Tibial artery (tissue), 4 donors: ENCODE data around the gene LACRT.

Experiments
- DNase-seq, 2 donors: peaks; one replicate each; pipeline ENCODE4 v3.0.0-alpha.2; 2019
- H3K27ac ChIP-seq, 2 donors: fragments of 200-600 bp; sonication (generic) in 1 of 2; 1 replicate in 1 of 2; 2 replicates in 1 of 2; pipeline ENCODE4 v1.5.1; 2018 to 2019; ENCODE audit warnings: mild to moderate bottlenecking in 1 of 2
- H3K27me3 ChIP-seq, 2 donors: fragments of 200-600 bp; sonication (generic) in 1 of 2; one replicate each; pipeline versions ENCODE4 v1.5.1 to v1.6.0; 2016 to 2019
- H3K36me3 ChIP-seq, 3 donors: fragments of 200-600 bp; sonication (generic) in 2 of 3; one replicate each; pipeline ENCODE4 v1.5.1; 2016 to 2019; ENCODE audit warnings: mild to moderate bottlenecking in 2 of 3
- H3K4me1 ChIP-seq, 4 donors: fragments of 200-600 bp; sonication (generic) in 2 of 4; 1 replicate in 3 of 4; 2 replicates in 1 of 4; pipeline ENCODE4 v1.5.1; 2016 to 2019
- H3K4me3 ChIP-seq, 2 donors: fragments of 200-600 bp; sonication (generic) in 1 of 2; 1 replicate in 1 of 2; 2 replicates in 1 of 2; pipeline ENCODE4 v1.5.1; 2018 to 2019; ENCODE audit warnings: mild to moderate bottlenecking in 2 of 2
- H3K9me3 ChIP-seq, 3 donors: fragments of 200-600 bp; sonication (generic) in 1 of 3; one replicate each; pipeline ENCODE4 v1.5.1; 2016 to 2019
- CTCF ChIP-seq, 2 experiments: fragments of 200-600 bp in 1 of 2; fragments of 450-650 bp in 1 of 2; IDR thresholded peaks; one replicate each; pipeline ENCODE4 v1.5.1; 2017 to 2019; ENCODE audit warnings: antibody characterized with exemption in 2 of 2, mild to moderate bottlenecking in 1 of 2, moderate library complexity in 1 of 2
- intact Hi-C: fragments of 100-400 bp; cut with DNase I; formaldehyde crosslinking; loops from one replicate; pipeline ENCODE4 v1.15.0; 2023; ENCODE audit warnings: low total_unique reads

The LACRT gene

GRCh38 chr12:54596526-54596946 is 38.2 kb downstream of the LACRT start:
- peak; percentile 55 to 81 for TF ChIP-seq CTCF (IDR thresholded peaks at IDR 0.05)
- peak; percentile 62 to 77 for DNase-seq
- Histone ChIP-seq H3K27me3 (no peaks in the 10 kb centered on the region), H3K36me3 (no peaks in the 10 kb centered on the region), H3K9me3 (no peaks in the 10 kb centered on the region), H3K4me3 (no peak overlapping the region), H3K27ac (no peak overlapping the region), H3K4me1 (no peaks in the 10 kb centered on the region)
- intact Hi-C loops, result no loop called here

GRCh38 chr12:54595471-54595870 is 39.2 kb downstream of the LACRT start:
- no peak for TF ChIP-seq CTCF (IDR thresholded peaks at IDR 0.05)
- peak in 1 of 2 donors; percentile 21 for DNase-seq
- no peak overlapping the region for H3K4me3 ChIP-seq
- no peaks in the 10 kb centered on the region for H3K36me3 ChIP-seq
- no peaks in the 10 kb centered on the region for H3K9me3 ChIP-seq
- peaks cover 0 to 8% (median 0%) of the 10 kb centered on the region in 4 donors for H3K4me1 ChIP-seq
- intact Hi-C loops, result no loop called here
- H3K27me3 ChIP-seq, result no peaks in the 10 kb centered on the region
- H3K27ac ChIP-seq, result no peak overlapping the region

- no peaks in the 10 kb centered on the region for H3K27me3 ChIP-seq
- intact Hi-C loops, result no loop called here
- H3K27ac ChIP-seq, result no peak overlapping the region
- H3K4me3 ChIP-seq, result no peak overlapping the region
- H3K36me3 ChIP-seq, result no peaks in the 10 kb centered on the region
- H3K4me1 ChIP-seq, result peaks cover 0 to 14% (median 5%) of the 10 kb centered on the region in 4 donors
- no peak for DNase-seq
- no peaks in the 10 kb centered on the region for H3K9me3 ChIP-seq
- TF ChIP-seq CTCF (IDR thresholded peaks at IDR 0.05), result no peak
Measured at GRCh38 chr12:54593725-54594124, 41.0 kb downstream of the LACRT start.

- no peaks in the 10 kb centered on the region for H3K27me3 ChIP-seq
- no peak overlapping the region for H3K4me3 ChIP-seq
- no peak overlapping the region for H3K27ac ChIP-seq
- no peaks in the 10 kb centered on the region for H3K9me3 ChIP-seq
- intact Hi-C loops, result no loop called here
- H3K36me3 ChIP-seq, result no peaks in the 10 kb centered on the region
- DNase-seq, result no peak
- H3K4me1 ChIP-seq, result peaks cover 0 to 17% (median 7%) of the 10 kb centered on the region in 4 donors
- TF ChIP-seq CTCF (IDR thresholded peaks at IDR 0.05), result no peak
Measured at GRCh38 chr12:54593135-54593534, 41.6 kb downstream of the LACRT start.

- no peak overlapping the region for H3K4me3 ChIP-seq
- H3K27ac ChIP-seq, result no peak overlapping the region
- peaks cover 0 to 25% (median 15%) of the 10 kb centered on the region in 4 donors for H3K4me1 ChIP-seq
- no peak for TF ChIP-seq CTCF (IDR thresholded peaks at IDR 0.05)
- intact Hi-C loops, result no loop called here
- no peaks in the 10 kb centered on the region for H3K9me3 ChIP-seq
- DNase-seq, result no peak
- no peaks in the 10 kb centered on the region for H3K27me3 ChIP-seq
- no peaks in the 10 kb centered on the region for H3K36me3 ChIP-seq
Measured at GRCh38 chr12:54592316-54592715, 42.4 kb downstream of the LACRT start.
